Measurements from ENCODE around the gene FBXL7.

FBXL7 gene

GRCh38 chr5:15544039-15544438, 44.1 kb downstream of the FBXL7 start:
- H3K9me3 Mint-ChIP-seq: no peaks in the 10 kb centered on the region
- H3K36me3 Mint-ChIP-seq (ENCODE audit: low read depth): no peaks in the 10 kb centered on the region
- H3K4me1 Mint-ChIP-seq (ENCODE audit: low read depth): no peaks in the 10 kb centered on the region
- no peak overlapping the region for H3K27ac Mint-ChIP-seq
- H3K4me3 Mint-ChIP-seq: no peak overlapping the region
- H3K27me3 Mint-ChIP-seq: no peaks in the 10 kb centered on the region
- DNase-seq: no peak

DNA sequence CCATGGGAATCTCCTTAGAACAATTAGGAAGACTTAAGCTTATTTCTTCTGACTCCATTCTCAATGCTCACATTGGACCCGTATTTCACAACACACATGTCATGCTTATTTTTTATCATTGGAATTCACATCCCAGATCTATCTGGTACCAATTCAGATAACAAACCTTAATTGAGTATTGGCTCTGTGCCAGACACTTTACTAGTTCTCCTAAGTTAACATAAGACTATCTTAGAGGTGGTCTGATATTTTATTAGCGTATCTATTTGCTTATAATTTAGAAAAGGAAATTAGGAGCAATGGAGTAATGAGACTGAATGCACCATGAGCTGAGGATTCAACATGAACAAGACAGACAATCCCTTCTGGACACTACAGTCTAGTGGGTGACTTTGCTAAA, 45.1 kb downstream of the FBXL7 start:
- H3K27ac Mint-ChIP-seq: no peak overlapping the region
- DNase-seq: no peak
- H3K36me3 Mint-ChIP-seq (ENCODE audit: low read depth): no peaks in the 10 kb centered on the region
- H3K4me1 Mint-ChIP-seq (ENCODE audit: low read depth): no peaks in the 10 kb centered on the region
- H3K27me3 Mint-ChIP-seq: no peaks in the 10 kb centered on the region
- no peaks in the 10 kb centered on the region for H3K9me3 Mint-ChIP-seq
- H3K4me3 Mint-ChIP-seq: no peak overlapping the region

DNA sequence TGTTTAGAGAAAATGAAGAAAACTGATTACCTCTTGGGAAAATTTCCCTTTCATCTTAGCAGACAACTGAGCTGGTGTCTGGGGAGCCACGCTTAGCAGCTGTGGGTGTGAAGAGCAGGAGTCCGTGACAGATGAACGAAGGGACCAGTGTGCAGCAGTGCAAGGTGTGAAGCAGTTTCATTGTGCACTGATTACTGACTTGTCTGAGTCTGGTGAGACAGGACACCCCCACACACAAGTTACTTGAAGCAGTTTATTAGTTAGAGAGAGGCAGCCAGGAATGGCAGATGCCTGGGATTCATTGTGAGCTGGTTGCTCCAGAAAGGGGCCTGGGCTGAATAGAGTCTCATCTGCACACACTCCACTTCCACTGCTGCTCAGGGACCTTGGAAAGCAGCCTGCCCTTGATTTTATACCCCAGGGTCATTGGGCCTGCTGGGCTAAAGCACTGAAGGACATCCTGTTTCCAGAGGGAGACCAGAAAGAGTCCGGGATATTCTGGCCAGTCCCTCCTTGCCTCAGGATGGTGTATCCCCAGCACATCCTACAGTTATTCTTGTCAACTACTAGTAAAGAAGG, 47.4 kb downstream of the FBXL7 start:
- H3K27me3 Mint-ChIP-seq: no peaks in the 10 kb centered on the region
- H3K9me3 Mint-ChIP-seq: no peaks in the 10 kb centered on the region
- H3K27ac Mint-ChIP-seq: no peak overlapping the region
- H3K36me3 Mint-ChIP-seq (ENCODE audit: low read depth): no peaks in the 10 kb centered on the region
- no peak for DNase-seq
- no peak overlapping the region for H3K4me3 Mint-ChIP-seq
- H3K4me1 Mint-ChIP-seq (ENCODE audit: low read depth): no peaks in the 10 kb centered on the region

- H3K27ac Mint-ChIP-seq: no peak overlapping the region
- H3K27me3 Mint-ChIP-seq: no peaks in the 10 kb centered on the region
- no peak overlapping the region for H3K4me3 Mint-ChIP-seq
- no peaks in the 10 kb centered on the region for H3K4me1 Mint-ChIP-seq (ENCODE audit: low read depth)
- H3K36me3 Mint-ChIP-seq (ENCODE audit: low read depth): no peaks in the 10 kb centered on the region
- peaks cover 6% of the 10 kb centered on the region for H3K9me3 Mint-ChIP-seq
- DNase-seq: no peak
These were observed 50.0 kb downstream of the FBXL7 start for GRCh38 chr5:15549961-15550360.

DNA sequence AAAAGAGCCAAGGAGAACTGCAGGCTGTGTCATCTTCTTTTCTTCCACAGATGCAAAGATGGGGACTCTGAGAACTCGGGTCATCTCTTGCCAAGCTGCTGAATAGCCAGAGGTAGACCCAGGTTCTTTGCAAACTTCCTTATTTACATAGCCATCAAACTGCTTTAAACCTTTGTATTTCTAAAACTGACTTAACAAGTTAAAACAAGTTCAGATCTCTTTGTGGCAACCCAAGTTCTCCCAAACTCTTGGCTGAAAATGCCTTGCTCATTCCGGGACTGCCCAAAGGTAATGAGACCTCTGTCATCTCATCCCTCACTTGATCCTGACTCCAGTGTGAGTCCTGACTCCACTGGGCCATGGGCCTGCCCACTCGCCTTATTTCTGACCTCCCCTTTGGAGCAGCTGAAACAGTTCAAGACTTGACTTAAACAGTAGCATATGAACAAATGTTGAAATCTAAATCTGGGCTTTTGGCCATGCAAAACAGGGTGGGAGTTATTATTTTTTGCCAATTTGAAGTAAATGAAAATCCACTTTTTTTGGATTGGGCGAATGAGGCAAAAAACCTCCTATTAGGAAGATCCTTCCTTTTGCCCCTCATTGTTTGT, 50.6 kb downstream of the FBXL7 start:
- DNase-seq: no peak
- no peak overlapping the region for H3K27ac Mint-ChIP-seq
- H3K36me3 Mint-ChIP-seq (ENCODE audit: low read depth): no peaks in the 10 kb centered on the region
- no peaks in the 10 kb centered on the region for H3K27me3 Mint-ChIP-seq
- H3K4me1 Mint-ChIP-seq (ENCODE audit: low read depth): no peaks in the 10 kb centered on the region
- peaks cover 6% of the 10 kb centered on the region for H3K9me3 Mint-ChIP-seq
- no peak overlapping the region for H3K4me3 Mint-ChIP-seq

DNA sequence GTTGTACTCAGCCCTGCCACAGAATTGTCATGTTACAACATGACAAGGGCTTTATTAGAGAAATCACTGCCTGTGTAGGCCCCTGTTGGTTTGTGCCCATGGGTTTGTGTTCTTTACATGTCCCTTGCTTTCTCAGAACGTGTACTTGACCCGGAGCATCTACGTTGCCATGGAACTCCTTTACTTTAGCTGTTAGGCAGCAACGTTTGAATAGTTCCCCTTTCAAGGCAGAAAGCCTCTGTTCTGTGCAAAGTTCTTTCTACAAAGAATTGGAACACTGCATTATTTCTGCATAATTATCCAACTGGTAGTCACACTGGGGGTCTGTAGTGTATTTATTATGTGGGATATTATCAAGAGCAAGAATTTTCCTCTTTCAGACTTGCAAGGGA, 51.1 kb downstream of the FBXL7 start:
- Mint-ChIP-seq H3K27me3 (no peaks in the 10 kb centered on the region), H3K4me3 (no peak overlapping the region), H3K36me3 (ENCODE audit: low read depth) (no peaks in the 10 kb centered on the region), H3K4me1 (ENCODE audit: low read depth) (no peaks in the 10 kb centered on the region), H3K9me3 (peaks cover 6% of the 10 kb centered on the region), H3K27ac (no peak overlapping the region)
- DNase-seq: no peak

DNA sequence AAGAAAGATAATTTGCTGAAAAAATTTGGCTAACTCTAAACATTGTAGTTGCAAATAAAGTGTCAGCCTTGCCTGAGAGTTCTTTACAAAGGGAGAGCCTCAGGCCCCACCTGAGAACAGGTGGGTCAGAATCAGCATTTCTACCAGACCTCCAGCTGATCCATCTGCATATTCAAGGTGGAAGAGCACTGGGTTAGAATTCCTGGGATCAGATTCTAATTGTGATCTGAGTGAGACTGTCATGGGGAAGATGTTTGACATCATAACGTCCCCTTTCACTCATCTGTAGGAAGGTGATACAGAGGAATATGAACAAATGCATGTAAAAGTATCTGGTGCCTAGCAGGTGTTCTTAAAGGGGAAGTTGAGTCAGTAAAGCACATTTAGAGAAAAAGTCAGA, 54.6 kb downstream of the FBXL7 start:
- H3K27me3 Mint-ChIP-seq: no peaks in the 10 kb centered on the region
- no peaks in the 10 kb centered on the region for H3K36me3 Mint-ChIP-seq (ENCODE audit: low read depth)
- no peaks in the 10 kb centered on the region for H3K4me1 Mint-ChIP-seq (ENCODE audit: low read depth)
- peaks cover 6% of the 10 kb centered on the region for H3K9me3 Mint-ChIP-seq
- no peak for DNase-seq
- H3K4me3 Mint-ChIP-seq: no peak overlapping the region
- no peak overlapping the region for H3K27ac Mint-ChIP-seq

GRCh38 chr5:15555176-15555575, 55.2 kb downstream of the FBXL7 start:
- Mint-ChIP-seq H3K27ac (no peak overlapping the region), H3K4me3 (no peak overlapping the region), H3K9me3 (peaks cover 6% of the 10 kb centered on the region), H3K4me1 (ENCODE audit: low read depth) (no peaks in the 10 kb centered on the region), H3K36me3 (ENCODE audit: low read depth) (no peaks in the 10 kb centered on the region), H3K27me3 (no peaks in the 10 kb centered on the region)
- no peak for DNase-seq

DNA sequence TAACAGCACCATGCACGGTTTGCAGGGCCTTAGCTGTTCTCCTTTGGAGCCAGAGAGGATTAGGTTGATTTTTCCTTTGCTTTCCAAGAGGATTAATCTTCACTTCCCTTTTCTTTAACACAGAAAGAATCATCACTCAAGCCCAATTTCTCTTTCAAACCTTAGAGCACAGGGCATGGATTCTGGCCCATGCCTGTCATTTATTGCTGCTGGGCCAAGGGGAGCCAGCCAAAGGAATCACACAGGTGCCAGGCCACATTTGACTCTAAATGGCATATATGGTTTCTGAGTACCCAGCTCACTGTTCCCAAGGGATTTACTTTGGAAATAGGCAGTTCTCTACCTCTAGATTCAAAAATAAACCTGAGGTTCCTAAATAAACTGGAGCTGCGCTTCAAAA, 58.3 kb downstream of the FBXL7 start:
- peaks cover 3% of the 10 kb centered on the region for H3K9me3 Mint-ChIP-seq
- H3K27ac Mint-ChIP-seq: no peak overlapping the region
- H3K36me3 Mint-ChIP-seq (ENCODE audit: low read depth): no peaks in the 10 kb centered on the region

DNA sequence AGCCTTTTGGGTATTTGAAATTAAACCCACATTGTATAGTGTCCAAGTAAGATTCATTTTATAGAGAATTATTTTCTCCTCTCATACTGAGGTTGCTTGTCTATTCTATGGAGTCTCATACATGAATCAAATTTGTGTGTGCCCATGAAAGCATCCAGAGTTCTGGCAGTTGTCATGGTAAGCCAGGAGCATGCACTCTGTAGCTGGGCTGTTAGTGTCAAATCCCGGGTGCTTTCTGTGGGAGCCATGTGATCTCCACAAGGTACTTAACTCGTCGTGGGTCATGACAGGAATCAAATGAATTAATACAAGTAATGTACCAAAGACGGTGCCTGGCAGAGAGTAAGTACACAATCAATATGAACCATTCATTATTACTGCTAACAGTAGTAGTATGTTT, 58.7 kb downstream of the FBXL7 start:
- Mint-ChIP-seq H3K9me3 (peaks cover 3% of the 10 kb centered on the region), H3K27ac (no peak overlapping the region), H3K4me1 (ENCODE audit: low read depth) (no peaks in the 10 kb centered on the region), H3K4me3 (no peak overlapping the region), H3K27me3 (no peaks in the 10 kb centered on the region), H3K36me3 (ENCODE audit: low read depth) (no peaks in the 10 kb centered on the region)
- no peak for DNase-seq

More for the DNA sequence above, 58.3 kb downstream of the FBXL7 start:
- H3K4me1 Mint-ChIP-seq (ENCODE audit: low read depth): no peaks in the 10 kb centered on the region
- DNase-seq: no peak
- H3K27me3 Mint-ChIP-seq: no peaks in the 10 kb centered on the region
- H3K4me3 Mint-ChIP-seq: no peak overlapping the region

DNA sequence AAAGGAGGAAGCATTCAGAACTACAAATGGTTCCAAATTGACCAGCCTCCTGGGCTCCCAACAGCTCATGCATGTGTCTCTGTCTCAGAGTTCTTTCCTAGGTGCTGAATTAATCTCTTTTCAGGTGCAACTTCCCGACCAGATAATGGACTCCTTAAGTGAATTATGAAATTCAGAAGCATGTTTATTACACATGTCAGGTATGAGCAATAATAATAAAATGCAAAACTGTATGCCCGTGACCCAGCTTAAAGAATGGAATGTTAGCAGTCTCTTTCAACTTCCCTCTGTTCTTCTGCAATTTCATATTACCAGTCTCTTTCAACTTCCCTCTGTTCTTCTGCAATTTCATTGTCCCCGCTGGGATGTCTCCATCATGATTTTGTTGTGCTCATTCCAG, 60.4 kb downstream of the FBXL7 start:
- Mint-ChIP-seq H3K9me3 (peaks cover 3% of the 10 kb centered on the region), H3K36me3 (ENCODE audit: low read depth) (no peaks in the 10 kb centered on the region), H3K27ac (no peak overlapping the region), H3K27me3 (no peaks in the 10 kb centered on the region), H3K4me1 (ENCODE audit: low read depth) (no peaks in the 10 kb centered on the region), H3K4me3 (no peak overlapping the region)
- DNase-seq: no peak

- no peaks in the 10 kb centered on the region for H3K36me3 Mint-ChIP-seq (ENCODE audit: low read depth)
- H3K27ac Mint-ChIP-seq: no peak overlapping the region
- no peaks in the 10 kb centered on the region for H3K27me3 Mint-ChIP-seq
- DNase-seq: no peak
- no peaks in the 10 kb centered on the region for H3K4me1 Mint-ChIP-seq (ENCODE audit: low read depth)
- no peak overlapping the region for H3K4me3 Mint-ChIP-seq
- H3K9me3 Mint-ChIP-seq: peaks cover 4% of the 10 kb centered on the region
These were observed 64.5 kb downstream of the FBXL7 start for GRCh38 chr5:15564523-15564922.

- Mint-ChIP-seq H3K36me3 (ENCODE audit: low read depth) (no peaks in the 10 kb centered on the region), H3K4me1 (ENCODE audit: low read depth) (no peaks in the 10 kb centered on the region), H3K27ac (no peak overlapping the region), H3K9me3 (peaks cover 4% of the 10 kb centered on the region), H3K4me3 (no peak overlapping the region), H3K27me3 (no peaks in the 10 kb centered on the region)
- no peak for DNase-seq
These were observed 65.0 kb downstream of the FBXL7 start for GRCh38 chr5:15564957-15565356.

GRCh38 chr5:15566306-15566705, 66.3 kb downstream of the FBXL7 start:
- DNase-seq: no peak
- Mint-ChIP-seq H3K27ac (no peak overlapping the region), H3K4me3 (no peak overlapping the region), H3K36me3 (ENCODE audit: low read depth) (no peaks in the 10 kb centered on the region), H3K4me1 (ENCODE audit: low read depth) (no peaks in the 10 kb centered on the region), H3K27me3 (no peaks in the 10 kb centered on the region), H3K9me3 (peaks cover 4% of the 10 kb centered on the region)

DNA sequence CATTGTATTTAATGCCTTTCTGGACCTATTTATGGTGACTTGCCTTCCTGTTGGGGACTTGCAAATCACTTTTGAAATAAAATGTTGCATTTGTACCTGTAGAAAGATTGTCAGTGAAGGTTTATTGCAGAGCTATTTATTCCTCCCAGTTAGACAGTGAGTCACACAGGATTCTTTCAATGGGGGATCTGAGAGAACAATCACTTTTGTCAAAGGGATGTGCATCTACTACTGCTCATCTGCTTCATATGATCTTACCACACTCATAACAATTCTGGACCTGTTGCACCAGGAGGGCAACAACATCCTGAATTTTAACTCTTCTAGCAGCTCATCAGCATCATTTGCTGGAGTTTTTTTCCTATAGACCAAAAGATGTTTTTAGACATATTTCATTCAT, 66.8 kb downstream of the FBXL7 start:
- Mint-ChIP-seq H3K9me3 (peaks cover 4% of the 10 kb centered on the region), H3K27me3 (no peaks in the 10 kb centered on the region), H3K4me1 (ENCODE audit: low read depth) (no peaks in the 10 kb centered on the region), H3K4me3 (no peak overlapping the region), H3K27ac (no peak overlapping the region), H3K36me3 (ENCODE audit: low read depth) (no peaks in the 10 kb centered on the region)
- DNase-seq: no peak

DNA sequence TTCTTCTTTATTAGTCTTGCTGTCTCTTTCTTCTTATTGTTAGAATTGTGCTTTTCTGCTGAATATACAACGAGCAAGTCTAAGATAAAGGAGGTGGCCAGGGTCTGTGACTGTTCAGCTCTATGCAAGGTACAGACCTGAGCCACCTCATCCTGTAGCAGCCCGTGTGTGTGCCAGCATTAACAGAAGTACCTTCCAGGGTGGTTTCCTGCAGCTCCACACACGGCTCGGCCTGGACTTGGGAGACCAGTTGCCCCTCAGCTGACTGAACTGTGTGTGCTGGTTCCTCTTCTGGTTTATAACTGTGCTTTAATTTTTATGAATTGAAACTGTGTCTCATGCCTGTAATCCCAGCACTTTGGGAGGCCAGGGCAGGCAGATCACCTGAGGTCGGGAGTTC, 70.5 kb downstream of the FBXL7 start:
- H3K4me3 Mint-ChIP-seq: no peak overlapping the region
- no peak overlapping the region for H3K27ac Mint-ChIP-seq
- peaks cover 1% of the 10 kb centered on the region for H3K9me3 Mint-ChIP-seq

More for the DNA sequence above, 70.5 kb downstream of the FBXL7 start:
- Mint-ChIP-seq H3K4me1 (ENCODE audit: low read depth) (no peaks in the 10 kb centered on the region), H3K36me3 (ENCODE audit: low read depth) (no peaks in the 10 kb centered on the region), H3K27me3 (no peaks in the 10 kb centered on the region)
- DNase-seq: no peak
